GM12872 (cell line): Measurements from ENCODE around the gene PTPN21.

ENCODE experiments used
- TF ChIP-seq, protein P1 (sequence below): IDR thresholded peaks from 3 replicates; pipeline ENCODE4 v1.5.1; 2011; ENCODE audit warnings: low read depth, mild to moderate bottlenecking, low read length, moderate library complexity; ENCODE audit not compliant: insufficient read depth

Gene PTPN21

DNA sequence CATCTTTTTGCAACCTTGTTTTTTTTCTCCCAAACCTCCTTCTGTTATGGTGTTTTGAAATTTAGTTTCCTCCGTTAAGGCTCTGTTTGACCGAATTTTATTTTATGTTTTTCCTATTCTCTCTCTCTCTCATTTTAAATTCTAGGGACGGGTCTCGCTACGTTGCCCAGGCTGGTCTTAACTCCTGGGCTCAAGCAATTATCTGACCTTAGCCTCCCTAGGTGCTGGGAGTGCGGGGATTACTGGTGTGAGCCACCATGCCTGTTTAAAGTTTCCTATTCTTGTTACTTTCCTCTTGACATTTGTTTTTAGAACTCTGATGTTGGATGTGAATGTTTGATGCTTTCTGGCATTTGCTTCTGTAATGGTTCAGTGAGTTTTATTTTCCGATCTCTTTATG is 9.0 kb upstream of the PTPN21 start:
- TF ChIP-seq, protein P1, sequence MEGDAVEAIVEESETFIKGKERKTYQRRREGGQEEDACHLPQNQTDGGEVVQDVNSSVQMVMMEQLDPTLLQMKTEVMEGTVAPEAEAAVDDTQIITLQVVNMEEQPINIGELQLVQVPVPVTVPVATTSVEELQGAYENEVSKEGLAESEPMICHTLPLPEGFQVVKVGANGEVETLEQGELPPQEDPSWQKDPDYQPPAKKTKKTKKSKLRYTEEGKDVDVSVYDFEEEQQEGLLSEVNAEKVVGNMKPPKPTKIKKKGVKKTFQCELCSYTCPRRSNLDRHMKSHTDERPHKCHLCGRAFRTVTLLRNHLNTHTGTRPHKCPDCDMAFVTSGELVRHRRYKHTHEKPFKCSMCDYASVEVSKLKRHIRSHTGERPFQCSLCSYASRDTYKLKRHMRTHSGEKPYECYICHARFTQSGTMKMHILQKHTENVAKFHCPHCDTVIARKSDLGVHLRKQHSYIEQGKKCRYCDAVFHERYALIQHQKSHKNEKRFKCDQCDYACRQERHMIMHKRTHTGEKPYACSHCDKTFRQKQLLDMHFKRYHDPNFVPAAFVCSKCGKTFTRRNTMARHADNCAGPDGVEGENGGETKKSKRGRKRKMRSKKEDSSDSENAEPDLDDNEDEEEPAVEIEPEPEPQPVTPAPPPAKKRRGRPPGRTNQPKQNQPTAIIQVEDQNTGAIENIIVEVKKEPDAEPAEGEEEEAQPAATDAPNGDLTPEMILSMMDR = no peak

DNA sequence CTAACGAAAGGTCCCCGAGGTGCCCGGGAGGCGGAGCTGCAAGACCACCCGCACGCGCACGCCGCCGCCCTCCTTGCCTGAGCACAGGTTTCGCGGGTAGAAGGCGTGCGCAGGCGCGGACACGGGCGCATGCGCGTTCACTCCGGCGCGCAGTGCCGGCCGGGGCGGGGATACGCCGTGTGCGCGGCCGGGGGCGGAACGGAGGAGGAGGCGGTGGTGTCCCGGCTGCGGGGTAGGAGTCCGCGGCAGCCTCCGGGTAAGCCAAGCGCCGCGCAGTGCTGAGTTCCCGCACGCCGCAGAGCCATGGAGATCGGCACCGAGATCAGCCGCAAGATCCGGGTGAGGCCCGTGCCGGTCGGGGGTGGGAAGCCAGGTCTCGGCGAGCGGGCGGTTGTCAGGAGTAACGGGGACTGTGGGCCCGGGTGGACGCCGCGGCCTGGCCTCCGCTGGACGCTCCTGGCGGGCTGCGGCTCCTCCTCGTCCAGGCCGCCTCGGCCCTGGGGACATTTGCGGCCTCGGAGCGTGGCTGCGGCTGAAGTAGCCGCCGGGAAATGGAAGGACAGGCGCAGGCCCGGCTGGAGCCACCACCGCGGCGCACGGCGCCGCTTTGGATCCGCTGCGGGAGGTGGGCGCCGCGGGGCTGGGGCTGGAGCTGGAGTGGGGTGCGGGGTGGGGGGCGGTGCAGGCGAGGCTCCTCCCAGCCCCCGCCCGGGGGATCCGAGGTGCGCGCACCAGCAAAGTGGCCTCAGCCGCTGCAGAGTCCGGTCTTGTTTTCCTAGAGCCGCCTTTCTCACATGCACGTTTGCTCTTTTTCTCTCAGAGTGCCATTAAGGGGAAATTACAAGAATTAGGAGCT is 8.3 kb upstream of the PTPN21 start, which contains the start of gene ZC3H14:
ZC3H14 (plus strand) TSS at position 207 of the 856 bp plus-strand sequence; CDS start at position 304, 97 bp downstream.
- TF ChIP-seq, protein P1 = 0 out of 3 replicates have a peak, but pooled peaks have one; percentile 21

GRCh38 chr14:88562532-88562830 is 7.7 kb upstream of the PTPN21 start:
- TF ChIP-seq, protein P1 = no peak; the same call in 2 of the 3 replicates

- TF ChIP-seq, protein P1 = peak; percentile 9; the same call in 1 of the 3 replicates
Observed at GRCh38 chr14:88559852-88560251, 5.0 kb upstream of the PTPN21 start.

GRCh38 chr14:88556581-88556980 is 1.8 kb upstream of the PTPN21 start:
- TF ChIP-seq, protein P1 = no peak

DNA sequence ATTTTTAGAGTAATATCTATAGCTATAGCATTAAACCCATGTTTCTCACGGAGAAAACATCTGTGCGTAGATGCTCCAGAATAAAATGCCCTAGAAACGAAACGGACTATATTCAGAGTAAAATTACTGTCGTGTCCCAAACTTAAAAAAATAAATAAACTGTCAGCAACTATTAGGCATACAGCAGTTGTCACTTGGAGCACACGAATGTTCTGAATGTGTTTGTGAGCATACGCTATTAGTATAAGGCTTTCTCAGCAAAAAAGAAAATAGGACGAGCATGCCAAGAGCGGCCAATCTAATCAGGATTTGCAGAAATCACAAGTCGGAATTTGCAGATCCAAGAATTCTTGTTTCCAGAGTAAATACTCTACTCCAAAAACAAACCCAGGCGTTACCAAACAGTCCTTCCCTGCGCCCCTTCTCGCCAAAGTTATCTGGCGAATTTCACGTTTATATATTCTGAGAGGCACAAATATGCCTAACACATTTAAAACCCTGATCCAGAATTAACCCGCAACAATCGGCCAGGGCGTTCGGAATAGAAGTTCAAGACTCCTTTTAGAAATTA is 836 bp downstream of the PTPN21 start:
- TF ChIP-seq, protein P1 = no peak

- TF ChIP-seq, protein P1 = no peak
Observed at GRCh38 chr14:88552876-88553275, 1.9 kb downstream of the PTPN21 start.
